ENCODE measurements around the gene PAPLN.

The PAPLN gene

DNA sequence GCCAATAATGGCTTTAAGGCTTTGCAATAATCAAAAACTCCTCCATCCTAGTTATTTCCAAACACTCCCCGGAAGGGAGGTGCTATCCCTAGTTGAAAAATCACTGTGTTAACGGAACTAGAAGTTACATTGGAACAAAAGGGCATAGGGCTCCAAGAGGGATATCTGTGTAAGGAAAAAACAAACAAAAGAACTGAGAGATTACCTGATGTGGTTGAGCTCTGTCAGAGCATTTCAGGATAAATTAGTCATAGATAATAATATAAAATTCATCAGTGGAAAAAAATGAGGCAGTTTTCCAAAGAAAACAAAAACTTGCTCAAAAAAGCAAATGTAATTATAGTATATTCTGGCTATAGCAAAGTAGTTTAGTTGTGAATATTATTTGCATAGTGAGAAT is 27.4 kb upstream of the PAPLN start:
- Histone ChIP-seq H3K27me3 (ENCODE audit: low read length) (no peaks in the 10 kb centered on the region), H3K36me3 (ENCODE audit: low read length) (peaks cover 30% of the 10 kb centered on the region), H3K79me2 (ENCODE audit: insufficient read depth, low read length) (no peaks in the 10 kb centered on the region), H2AFZ (ENCODE audit: low read depth, low read length, severe bottlenecking) (no peak overlapping the region), H3F3A (ENCODE audit: insufficient read depth) (no peaks in the 10 kb centered on the region; the same call in 1 of the 2 replicates), H3K27ac (ENCODE audit: low read depth, low read length) (no peak overlapping the region), H4K20me1 (ENCODE audit: low read depth, low read length) (no peaks in the 10 kb centered on the region), H3K4me2 (ENCODE audit: low read depth, low read length, poor library complexity, severe bottlenecking) (no peak overlapping the region), H3K9me2 (replicated peaks; ENCODE audit: insufficient read depth, low read length) (no peaks in the 10 kb centered on the region), H3K9ac (ENCODE audit: low read length) (no peak overlapping the region), H3K9me3 (ENCODE audit: insufficient read depth, low read length) (peaks cover 16% of the 10 kb centered on the region; the same call in 1 of the 2 replicates), H3K4me3 (ENCODE audit: insufficient read depth, low read length, poor library complexity, severe bottlenecking) (no peak overlapping the region)
- TF ChIP-seq EZH2phosphoT487 (conservative IDR thresholded peaks at IDR 0.05; ENCODE audit: low read length) = no peak
- TF ChIP-seq, protein P1, sequence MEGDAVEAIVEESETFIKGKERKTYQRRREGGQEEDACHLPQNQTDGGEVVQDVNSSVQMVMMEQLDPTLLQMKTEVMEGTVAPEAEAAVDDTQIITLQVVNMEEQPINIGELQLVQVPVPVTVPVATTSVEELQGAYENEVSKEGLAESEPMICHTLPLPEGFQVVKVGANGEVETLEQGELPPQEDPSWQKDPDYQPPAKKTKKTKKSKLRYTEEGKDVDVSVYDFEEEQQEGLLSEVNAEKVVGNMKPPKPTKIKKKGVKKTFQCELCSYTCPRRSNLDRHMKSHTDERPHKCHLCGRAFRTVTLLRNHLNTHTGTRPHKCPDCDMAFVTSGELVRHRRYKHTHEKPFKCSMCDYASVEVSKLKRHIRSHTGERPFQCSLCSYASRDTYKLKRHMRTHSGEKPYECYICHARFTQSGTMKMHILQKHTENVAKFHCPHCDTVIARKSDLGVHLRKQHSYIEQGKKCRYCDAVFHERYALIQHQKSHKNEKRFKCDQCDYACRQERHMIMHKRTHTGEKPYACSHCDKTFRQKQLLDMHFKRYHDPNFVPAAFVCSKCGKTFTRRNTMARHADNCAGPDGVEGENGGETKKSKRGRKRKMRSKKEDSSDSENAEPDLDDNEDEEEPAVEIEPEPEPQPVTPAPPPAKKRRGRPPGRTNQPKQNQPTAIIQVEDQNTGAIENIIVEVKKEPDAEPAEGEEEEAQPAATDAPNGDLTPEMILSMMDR (IDR thresholded peaks at IDR 0.05; ENCODE audit: insufficient read depth, low read length, poor library complexity, severe bottlenecking) = no peak

DNA sequence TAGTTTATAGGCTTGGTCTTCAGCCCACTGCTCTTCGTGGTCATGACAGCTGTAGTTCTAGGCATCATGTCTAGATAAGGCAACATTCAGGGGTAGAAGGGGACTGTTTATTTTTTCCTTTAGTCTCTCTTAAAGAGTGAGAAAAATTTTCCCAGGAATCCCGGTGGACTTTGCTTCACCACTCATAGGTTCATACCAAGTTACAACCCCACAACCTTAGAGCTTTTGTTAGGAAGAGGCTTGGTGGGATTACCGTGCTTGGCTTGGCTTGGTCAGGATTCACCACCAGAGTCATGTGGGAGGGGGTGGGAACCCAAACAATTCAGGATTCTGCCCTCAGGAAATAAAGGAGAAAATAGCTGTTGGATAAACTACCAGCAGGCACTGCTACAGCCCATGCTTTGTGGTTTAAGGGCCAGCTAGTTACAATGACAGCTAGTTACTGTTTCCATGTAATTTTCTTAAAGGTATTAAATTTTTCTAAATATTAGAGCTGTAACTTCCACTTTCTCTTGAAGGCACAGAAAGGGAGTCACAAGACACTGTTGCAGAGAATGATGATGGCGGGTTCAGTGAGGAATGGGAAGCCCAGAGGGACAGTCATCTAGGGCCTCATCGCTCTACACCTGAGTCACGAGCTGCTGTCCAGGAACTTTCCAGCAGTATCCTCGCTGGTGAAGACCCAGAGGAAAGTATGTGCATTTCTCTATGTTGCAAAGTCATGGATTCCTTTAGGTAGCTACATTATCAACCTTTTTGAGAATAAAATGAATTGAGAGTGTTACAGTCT is 25.9 kb upstream of the PAPLN start:
- Histone ChIP-seq H3K9me3 (ENCODE audit: insufficient read depth, low read length) (peaks cover 16% of the 10 kb centered on the region; the same call in 1 of the 2 replicates), H3K79me2 (ENCODE audit: insufficient read depth, low read length) (no peaks in the 10 kb centered on the region), H3F3A (ENCODE audit: insufficient read depth) (no peaks in the 10 kb centered on the region; the same call in 1 of the 2 replicates), H3K27me3 (ENCODE audit: low read length) (no peaks in the 10 kb centered on the region), H3K4me2 (ENCODE audit: low read depth, low read length, poor library complexity, severe bottlenecking) (no peak overlapping the region), H2AFZ (ENCODE audit: low read depth, low read length, severe bottlenecking) (no peak overlapping the region), H3K27ac (ENCODE audit: low read depth, low read length) (no peak overlapping the region), H3K4me3 (ENCODE audit: insufficient read depth, low read length, poor library complexity, severe bottlenecking) (no peak overlapping the region), H3K9me2 (replicated peaks; ENCODE audit: insufficient read depth, low read length) (no peaks in the 10 kb centered on the region), H4K20me1 (ENCODE audit: low read depth, low read length) (no peaks in the 10 kb centered on the region), H3K36me3 (ENCODE audit: low read length) (peaks cover 22% of the 10 kb centered on the region), H3K9ac (ENCODE audit: low read length) (no peak overlapping the region)
- no peak for TF ChIP-seq EZH2phosphoT487 (conservative IDR thresholded peaks at IDR 0.05; ENCODE audit: low read length)
- TF ChIP-seq, protein P1 (IDR thresholded peaks at IDR 0.05; ENCODE audit: insufficient read depth, low read length, poor library complexity, severe bottlenecking) = no peak

DNA sequence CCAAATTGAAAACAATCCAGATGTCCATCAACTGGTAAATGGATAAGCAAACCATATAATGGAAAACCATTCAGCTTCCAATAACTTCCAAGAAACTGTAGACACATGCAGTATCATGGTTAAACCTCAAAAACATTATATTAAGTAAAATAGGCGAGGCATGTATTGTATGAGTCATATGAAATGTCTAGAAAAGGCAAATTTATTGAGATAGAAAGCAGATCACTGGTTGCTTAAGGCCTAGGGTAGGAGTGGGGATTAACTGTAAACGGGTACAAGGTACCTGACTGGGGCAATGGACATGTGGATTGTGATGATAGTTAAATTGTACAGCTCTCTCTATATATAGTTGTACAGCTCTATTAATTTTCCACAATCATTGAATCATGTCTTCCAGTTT is 21.3 kb upstream of the PAPLN start:
- no peak overlapping the region for H3K27ac ChIP-seq (ENCODE audit: low read depth, low read length)
- H3K4me2 ChIP-seq (ENCODE audit: low read depth, low read length, poor library complexity, severe bottlenecking) = no peak overlapping the region
- H3K36me3 ChIP-seq (ENCODE audit: low read length) = no peaks in the 10 kb centered on the region
- no peak overlapping the region for H2AFZ ChIP-seq (ENCODE audit: low read depth, low read length, severe bottlenecking)
- H3F3A ChIP-seq (ENCODE audit: insufficient read depth) = no peaks in the 10 kb centered on the region; the same call in 1 of the 2 replicates
- H3K9me3 ChIP-seq (ENCODE audit: insufficient read depth, low read length) = no peaks in the 10 kb centered on the region
- TF ChIP-seq EZH2phosphoT487 (conservative IDR thresholded peaks at IDR 0.05; ENCODE audit: low read length) = no peak
- TF ChIP-seq, protein P1 (IDR thresholded peaks at IDR 0.05; ENCODE audit: insufficient read depth, low read length, poor library complexity, severe bottlenecking) = no peak
- no peaks in the 10 kb centered on the region for H3K9me2 ChIP-seq (replicated peaks; ENCODE audit: insufficient read depth, low read length)
- H3K9ac ChIP-seq (ENCODE audit: low read length) = no peak overlapping the region
- H3K27me3 ChIP-seq (ENCODE audit: low read length) = no peaks in the 10 kb centered on the region
- no peak overlapping the region for H3K4me3 ChIP-seq (ENCODE audit: insufficient read depth, low read length, poor library complexity, severe bottlenecking)
- no peaks in the 10 kb centered on the region for H3K79me2 ChIP-seq (ENCODE audit: insufficient read depth, low read length)
- no peaks in the 10 kb centered on the region for H4K20me1 ChIP-seq (ENCODE audit: low read depth, low read length)

Data from SU-DHL-6 (cell line).